HG03159 (cell line): ENCODE results near the gene TASP1.
"Not testable (repeated sequence)": the region's sequence is repeated elsewhere in the genome, so short reads cannot be mapped to it uniquely, and the experiment has no call there.

Source experiments
- ATAC-seq: cut with Tn5 transposase; IDR thresholded peaks from one replicate; pipeline ENCODE4 v1.9.1; 2021; ENCODE audit warnings: mild to moderate bottlenecking, moderate library complexity; ENCODE audit not compliant: unreplicated experiment

Gene TASP1

DNA sequence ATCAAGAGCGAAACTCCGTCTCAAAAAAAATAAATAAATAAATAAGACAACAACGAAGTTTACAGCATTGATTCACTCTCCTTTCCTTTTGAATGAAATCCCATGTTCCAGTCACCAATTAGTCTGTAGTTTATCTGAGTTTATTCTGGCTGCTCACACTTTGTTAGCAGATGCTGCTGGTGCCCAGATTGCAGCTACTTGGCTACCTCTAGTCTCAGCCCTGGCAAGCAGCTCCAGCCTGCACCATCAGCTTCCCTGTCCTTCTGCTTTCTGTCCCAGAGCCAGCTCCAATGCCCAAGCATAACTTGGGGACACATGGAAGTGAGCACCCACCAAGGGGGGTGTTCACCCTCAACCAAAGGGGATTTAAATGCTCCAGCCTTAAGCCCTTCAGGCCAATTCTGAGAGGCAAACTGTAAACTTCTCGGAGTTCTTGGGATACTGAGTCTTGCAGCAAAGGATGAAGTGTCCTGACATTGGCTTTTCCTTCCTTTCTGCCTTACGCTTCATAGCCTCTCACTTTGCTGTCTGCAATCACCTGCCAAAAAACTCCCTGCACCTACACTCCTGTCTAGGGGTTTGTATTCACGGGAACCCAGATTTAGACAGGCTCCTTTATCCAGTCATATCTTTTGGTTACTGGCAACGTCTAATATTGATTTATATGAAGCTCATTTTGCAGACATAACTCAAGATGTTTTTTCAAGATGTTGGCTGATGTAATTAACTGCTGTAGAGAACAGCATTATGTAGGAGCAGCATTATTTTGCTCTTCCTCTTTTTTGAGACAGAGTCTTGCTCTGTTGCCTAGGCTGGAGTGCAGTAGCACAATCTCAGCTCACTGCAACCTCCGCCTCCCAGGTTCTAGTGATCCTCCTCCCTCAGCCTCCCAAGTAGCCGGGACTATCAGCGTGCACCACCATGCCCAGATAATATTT lies 9.8 kb upstream of the TASP1 start:
- no peak for ATAC-seq

DNA sequence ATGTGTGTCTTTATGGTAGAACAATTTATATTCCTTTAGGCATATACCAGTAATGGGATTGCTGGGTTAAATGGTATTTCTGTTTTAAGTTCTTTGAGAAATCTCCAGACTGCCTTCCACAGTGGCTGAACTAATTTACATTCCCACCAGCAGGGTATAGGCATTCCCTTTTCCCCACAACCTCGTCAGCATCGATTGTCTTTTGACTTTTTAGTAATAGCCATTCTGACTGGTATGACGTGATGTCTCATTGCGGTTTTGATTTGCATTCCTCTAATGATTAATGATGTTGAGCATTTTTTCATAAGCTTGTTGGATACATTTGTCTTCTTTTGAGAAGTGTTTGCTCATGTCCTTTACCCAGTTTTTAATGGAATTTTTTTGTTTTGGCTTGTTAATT lies 5.3 kb upstream of the TASP1 start:
- ATAC-seq: no peak

DNA sequence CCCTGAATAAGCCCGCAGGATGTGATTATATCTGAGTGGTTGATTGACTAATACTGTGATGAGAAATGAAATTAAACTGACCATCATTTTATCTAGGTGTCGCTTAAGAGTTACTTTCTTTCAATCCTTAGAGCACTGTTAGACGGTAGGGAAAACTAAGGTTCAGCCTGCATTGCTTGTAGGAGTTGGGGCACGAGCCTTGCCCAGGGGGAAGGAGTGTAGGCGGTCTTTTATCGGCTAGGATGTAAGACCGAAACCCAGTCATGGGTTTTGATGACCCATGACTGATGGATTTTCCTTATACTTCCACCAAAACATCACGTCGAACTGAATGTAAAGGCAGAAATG lies 392 bp upstream of the TASP1 start:
- ATAC-seq: no peak

DNA sequence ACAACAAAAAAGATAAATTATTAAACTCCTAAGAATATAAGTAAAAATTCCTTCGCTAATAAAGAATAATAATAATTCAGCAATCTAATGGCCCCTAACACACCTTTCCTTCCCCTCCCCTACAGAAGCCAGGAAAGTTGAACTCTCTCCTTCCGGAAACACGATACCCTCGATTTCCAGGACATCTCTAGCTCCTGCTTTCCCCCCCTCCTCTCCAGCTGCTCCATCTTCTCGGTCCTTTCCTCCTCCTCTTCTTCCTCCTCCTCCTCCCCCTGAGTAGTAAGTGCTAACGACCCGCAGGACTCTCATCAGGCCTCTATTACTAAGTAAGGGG lies 603 bp downstream of the TASP1 start:
- ATAC-seq: no peak

DNA sequence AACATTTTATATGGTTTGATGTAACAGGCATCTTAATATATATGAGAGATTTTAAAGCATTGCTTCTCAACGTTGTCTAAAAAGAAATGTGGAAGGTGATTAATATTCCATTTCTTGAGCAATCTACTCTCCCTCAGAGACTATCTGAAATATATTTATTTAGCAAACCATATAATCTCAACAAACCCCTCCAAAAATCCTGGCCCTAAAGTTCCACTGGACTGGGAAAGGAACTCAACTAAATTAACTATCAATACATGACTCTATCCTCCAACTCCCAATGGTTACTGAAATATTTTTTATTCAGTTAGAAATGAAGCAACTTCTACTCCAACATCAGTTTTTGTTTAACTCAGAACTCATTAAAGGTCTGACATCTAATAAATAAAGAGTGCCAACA lies 6.3 kb downstream of the TASP1 start:
- ATAC-seq: no peak

DNA sequence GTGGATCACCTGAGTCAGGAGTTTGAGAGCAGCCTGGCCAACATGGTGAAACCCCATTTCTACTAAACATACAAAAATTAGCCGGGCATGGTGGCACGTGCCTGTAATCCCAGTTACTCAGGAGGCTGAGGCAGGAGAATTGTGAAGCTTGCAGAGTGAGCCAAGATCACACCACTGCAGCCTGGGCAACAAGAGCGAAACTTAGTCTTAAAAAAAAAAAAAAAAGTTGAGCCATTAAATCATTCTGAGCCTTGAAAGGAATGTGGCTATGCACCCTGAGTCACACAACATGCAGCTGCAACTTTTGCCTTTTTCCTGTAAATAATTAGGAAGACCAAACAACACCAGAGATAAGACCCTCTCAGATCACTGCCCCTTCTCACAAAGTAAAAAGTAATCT lies 11.2 kb downstream of the TASP1 start:
- not testable (repeated sequence) for ATAC-seq

DNA sequence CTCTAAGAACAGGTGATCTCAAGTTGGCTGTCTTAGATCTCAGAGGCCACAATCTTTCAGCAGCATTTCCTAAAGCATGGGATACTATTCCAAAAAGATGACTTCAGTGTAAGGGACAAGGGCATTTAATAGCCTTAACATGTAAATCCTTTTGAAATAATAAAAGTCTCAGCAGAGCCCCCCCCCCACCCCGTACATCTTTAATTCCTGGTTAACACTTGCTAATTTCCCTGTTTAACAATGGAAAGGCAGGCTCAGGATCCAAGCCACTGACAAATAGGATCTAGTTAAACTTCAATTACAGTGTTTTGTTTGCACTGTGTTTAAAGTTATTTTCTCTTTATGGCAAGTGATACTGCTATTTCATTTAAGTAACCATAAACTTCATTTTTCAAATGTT lies 12.0 kb downstream of the TASP1 start:
- no peak for ATAC-seq

DNA sequence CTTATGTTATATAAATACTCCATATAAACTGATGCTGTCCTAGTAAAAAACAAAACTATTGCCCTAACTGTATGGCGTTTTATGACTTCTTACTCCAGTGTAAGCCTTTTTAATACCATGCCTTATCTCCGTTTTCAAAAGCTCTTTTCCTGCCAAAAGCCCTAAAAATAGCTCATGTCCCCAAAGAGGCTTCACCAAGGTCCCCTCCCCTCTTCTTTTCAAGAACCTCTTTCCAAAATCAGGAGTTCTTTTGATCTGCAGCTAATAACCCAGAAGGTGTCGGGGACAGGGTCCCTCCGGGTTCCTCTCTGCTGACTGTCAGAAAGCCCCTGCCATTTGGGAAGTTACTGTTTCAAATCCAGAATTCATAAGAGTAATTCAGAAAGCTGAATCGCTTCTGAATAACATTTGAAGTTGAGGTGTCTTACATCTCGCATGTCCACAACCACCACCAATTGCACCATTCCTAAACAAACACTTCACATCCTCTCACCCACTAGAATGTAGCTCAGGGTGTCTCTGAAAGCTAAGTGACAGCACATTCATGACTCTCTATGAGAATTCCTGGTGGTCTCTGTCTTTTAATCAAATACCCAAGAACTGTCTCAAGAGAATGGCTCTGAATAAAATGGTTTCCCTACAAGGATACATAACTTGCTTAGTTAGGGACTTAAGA lies 13.3 kb downstream of the TASP1 start:
- no peak for ATAC-seq

DNA sequence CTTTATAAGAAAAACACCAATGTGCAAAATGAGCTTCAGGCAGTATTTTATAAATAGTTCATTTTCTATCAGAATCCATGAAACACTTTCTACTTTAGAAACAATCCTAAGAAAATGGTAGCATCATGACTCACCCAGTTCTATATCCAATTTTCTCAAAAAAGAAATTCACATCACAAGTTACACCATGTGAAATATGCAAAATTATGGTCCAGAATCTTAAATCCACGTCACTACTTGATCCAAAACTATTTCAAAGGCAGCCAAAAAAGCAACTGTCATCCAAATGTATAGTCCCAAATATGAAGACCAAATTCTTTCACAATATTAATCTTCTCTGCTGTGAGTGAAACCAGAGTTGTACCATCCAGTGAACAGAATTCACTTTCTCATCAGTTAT lies 19.3 kb downstream of the TASP1 start:
- ATAC-seq: not testable (repeated sequence)

DNA sequence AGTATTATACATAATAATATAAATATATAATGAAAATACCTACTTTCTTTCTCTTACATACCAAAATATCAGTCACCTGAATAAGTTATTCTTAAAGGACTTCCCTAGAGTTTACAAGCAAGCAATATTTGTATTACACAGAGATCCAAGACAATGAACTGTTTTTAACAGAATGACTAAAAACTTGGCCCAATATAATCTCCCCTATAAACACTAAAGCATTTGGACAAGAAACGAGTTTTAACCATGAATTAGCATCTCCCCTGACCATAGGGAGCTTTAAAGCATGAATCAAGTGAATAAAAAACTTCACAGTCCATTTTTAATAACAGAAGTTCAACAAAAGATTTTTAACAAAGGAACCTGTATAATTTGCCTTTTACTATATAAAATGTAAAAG lies 20.3 kb downstream of the TASP1 start:
- ATAC-seq: not testable (repeated sequence)

DNA sequence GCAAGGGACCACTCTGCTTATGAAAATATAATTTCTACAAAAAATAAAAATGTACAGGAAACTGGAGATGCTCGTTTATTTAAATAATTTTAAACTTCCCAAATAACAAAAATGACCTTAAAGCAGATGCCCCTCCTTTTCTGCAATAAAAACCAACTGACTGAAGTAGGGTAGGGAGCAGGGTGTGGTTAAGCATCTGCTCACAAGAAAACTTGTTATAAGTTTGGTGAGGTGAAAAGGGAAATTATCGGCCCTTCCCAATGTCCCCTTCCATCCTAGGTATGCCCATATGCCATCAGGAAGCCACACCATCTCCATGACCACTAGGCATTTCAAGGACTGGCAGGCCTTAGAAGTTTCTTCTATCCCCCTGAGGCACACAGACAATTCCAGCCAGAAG lies 21.1 kb downstream of the TASP1 start:
- ATAC-seq: not testable (repeated sequence)

DNA sequence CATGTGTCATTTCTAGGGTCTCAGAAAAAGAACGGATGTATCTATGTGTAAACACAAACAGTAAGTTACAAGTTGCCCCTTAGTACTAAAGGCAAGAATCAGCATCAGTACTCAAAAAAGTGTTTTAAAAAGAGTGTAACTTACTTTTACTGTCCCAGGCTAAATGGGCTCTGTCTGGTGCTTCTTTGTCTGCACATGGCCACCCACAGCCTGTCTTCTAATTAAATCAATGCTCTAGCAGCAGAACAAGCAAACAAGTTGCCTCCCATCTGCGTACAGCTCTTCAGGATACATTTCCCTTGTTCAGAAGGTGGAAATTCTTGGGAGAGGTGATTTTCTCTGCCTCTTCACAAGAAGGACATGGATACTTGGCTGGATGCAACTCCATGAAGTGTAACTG lies 22.0 kb downstream of the TASP1 start:
- ATAC-seq: not testable (repeated sequence)

DNA sequence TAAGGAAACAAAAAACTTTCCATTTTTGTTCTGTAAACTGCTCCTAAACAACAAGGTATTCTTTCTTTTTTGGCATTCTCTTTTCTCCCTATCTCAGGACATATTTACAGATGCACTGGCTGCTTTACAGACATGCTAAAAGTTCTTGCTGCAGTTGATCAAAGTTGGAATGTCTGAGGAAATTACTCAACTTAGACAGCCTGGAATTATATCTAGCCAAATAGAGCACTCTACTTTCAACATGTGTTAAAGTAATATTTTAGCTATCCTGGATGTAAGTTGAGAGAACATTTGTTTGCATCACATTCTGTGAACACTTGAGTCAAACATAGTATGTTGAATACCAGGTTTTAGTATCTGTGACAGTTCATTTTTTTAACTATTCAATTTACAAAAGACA lies 24.8 kb downstream of the TASP1 start:
- no peak for ATAC-seq

DNA sequence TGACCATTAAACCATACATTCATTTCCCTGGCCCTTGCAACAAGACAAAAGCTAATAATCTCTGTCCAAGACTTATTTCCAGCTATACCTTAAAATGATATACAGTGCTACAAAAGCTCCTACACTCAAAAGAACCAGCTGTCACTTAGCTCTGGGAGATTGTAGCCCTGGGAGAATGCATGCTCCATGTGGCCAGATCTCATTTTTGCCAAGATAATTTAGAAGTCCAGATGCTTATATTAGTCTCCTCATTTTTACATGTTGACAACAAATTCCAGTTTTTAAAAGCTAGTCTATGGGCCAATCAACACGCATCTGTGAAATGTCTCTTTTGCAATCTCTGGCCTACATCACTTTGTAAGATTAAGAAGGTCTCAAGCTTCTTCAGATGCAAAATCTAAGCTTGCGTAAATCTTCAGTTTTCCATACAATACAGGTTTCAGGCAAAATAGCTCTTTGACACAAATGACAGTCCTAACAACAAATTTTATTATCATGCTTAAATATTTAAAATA lies 27.1 kb downstream of the TASP1 start:
- ATAC-seq: no peak

DNA sequence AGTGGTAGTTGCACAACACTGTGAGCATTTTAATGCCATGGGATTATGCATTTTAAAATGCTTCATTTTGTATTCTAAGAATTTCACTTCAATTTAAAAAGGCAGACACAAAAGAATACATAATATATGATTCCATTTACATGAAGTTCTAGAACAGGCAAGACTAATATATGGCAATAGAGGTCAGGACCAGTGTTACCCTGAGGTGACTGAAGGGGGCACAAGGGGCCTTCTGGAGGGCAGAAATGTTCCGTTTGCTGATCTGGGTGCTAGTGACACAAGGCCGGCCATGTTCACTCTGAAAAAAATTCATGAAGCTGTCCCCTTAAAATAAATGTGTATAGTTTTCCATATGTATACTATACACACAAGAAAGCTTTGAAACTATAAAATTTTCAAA lies 28.5 kb downstream of the TASP1 start:
- ATAC-seq: no peak

DNA sequence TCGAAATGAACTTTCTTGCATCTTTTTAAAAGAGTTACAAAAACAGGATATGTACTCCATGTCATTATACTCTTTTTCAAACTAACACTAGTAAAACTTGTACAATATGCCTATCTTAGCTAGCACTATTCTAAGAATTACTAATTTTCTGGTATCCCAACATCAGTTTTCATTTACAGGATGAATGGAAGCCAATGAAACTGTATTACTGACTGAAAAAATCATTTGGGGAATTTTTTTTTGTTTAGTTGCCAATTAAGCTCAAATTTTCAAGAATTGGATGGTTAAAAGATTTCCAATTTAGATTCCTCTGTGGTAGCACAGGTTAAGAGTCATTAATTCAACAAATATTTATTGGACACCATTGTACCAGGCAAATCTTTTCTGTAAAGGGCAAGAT lies 30.7 kb downstream of the TASP1 start:
- no peak for ATAC-seq

DNA sequence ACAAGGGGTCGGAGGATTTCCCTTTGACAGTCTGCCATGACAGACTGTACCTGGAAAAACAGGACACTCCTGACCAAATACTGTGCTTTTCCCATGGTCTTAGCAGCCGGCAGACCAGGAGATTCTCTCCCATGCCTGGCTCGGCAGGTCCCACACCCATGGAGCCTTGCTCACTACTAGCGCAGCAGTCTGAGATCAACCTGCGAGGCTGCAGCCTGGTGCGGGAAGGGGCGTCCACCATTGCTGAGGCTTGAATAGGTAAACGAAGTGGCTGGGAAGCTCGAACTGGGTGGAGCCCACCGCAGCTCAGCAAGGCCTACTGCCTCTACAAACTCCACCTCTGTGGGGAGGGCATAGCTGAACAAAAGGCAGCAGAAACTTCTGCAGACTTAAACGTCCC lies 45.3 kb downstream of the TASP1 start:
- not testable (repeated sequence) for ATAC-seq

DNA sequence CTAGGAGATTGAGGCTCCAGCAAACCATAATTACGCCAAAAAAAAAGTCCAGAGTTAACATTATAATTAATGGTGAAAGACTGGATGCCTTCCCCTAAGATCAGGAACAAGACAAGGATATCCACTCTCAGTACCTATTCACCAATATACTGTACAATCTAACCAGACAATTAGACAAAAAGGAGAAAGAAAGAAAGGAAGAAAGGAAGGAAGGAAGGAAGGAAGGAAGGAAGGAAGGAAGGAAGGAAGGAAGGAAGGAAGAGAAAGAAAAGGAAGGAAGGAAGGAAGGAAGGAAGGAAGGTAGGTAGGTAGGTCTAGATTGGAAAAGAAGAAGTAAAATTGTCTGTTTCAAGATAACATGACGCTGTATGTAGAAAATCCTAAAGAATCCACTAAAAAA lies 50.7 kb downstream of the TASP1 start:
- no peak for ATAC-seq

DNA sequence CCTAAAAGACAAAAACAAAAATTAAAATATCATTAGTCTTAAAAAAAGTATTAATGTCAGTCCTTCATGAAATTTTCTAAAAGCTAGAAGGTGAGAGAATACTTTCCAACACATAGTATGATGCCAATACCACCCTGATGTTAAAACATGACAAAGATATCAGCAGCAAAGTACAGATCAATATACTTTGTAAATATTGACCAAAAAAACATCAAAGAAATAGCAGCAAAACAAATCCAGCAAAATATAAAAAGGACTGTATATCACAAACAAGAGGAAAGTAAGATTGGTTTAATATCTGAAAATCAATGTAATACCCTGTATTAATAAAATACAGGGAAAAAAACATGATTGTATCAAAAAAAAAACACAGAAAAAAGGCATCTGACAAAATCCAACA lies 51.4 kb downstream of the TASP1 start:
- ATAC-seq: no peak

DNA sequence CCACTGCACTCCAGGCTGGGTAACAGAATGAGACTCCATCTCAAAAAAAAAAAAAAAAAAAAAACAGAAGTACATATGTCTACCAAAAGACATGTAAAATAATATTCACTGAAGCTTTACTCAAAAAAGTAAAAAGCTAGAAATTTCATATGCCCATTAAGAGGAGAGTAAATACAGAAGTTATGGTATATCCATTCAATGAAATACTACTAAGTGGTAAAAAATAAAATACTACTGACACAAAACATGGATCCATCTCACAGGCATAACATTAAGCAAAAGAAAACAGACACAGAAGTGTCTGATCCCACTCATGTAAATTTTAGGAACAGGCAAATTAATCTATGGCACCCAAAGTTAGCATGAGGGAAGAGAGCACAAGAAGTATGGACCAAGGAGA lies 52.6 kb downstream of the TASP1 start:
- no peak for ATAC-seq

DNA sequence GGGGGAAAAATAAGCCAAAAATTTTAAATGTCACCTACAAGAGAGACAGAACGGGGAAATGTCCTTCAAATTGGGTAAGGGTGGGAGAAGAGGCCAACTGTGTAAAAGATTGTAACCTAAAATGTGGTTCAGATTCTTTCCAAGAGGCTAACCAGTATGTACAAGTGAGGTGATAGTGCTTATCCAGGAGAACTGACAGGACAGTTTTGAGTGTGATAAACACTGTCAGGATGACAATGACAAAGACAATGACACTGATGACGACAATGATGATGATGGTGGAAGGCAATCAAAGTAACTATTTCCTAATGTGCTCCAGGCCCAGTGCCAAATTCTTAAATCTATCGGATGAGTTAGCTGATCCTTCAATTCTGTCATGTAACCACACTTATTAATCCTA lies 57.3 kb downstream of the TASP1 start:
- ATAC-seq: no peak

DNA sequence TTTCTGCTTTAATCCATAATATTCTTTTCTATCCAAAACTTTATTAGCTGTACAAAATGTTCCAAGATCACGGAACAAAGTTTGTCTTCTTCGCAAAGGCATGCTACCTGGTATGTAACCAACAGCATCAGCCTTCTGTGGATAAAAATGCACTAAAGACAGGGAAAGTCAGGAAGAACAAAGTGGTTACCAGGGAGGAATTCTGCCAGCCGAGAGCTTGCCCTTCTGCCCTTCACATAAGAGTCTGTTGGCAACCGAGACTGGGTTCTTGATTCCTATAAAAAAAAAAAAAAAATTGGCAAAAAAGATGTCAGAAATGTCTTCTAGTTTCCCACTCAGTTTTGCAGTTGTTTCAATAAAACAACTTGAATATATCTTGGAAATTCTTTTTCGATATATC lies 58.0 kb downstream of the TASP1 start:
- no peak for ATAC-seq
